AG08395 (cell line): ENCODE results near the gene SYT1.
"Not testable (repeated sequence)": the region's sequence is repeated elsewhere in the genome, so short reads cannot be mapped to it uniquely, and the experiment has no call there.

Experiments
- DNase-seq: peaks from one replicate; pipeline ENCODE4 v3.0.0; 2012; ENCODE audit warnings: mixed read lengths, low spot score

The SYT1 gene

DNA sequence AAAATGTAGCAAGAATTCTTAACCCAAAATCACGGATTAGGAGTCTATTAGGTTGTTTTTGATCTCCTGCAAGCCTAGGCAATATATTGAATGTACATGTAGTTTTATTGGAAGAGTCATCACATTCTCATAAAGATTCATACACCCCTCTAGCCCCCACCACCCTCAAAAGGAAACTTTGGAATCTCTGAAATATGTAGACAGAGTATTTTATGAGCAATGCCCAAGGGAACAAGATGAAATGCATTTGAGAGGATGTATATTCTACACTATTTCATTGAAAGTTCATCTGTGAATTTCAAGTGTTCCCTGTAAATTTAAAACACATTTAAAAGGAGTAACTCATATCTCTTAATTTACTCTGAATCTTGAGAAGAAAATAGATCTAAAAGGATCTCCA is 103.7 kb downstream of the SYT1 start:
- DNase-seq = no peak

DNA sequence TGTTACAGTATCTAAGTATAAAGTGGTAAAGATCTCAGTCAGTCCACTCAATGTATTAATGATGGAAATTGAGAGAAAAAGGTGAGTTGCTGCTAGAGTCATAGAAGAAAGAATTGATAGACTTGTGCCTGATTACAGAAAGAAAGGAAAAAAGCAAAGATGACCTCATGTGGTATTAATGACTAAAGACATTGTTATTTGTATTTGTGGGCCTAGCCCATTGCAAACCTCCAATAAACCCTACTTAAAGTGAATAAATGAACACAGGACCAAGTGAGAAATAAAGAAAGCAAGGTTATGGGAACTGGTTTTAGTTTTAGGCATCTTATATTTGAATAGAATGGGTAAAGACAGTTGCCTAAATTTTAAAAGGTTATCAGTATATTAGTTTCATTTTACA is 105.5 kb downstream of the SYT1 start:
- DNase-seq = no peak

DNA sequence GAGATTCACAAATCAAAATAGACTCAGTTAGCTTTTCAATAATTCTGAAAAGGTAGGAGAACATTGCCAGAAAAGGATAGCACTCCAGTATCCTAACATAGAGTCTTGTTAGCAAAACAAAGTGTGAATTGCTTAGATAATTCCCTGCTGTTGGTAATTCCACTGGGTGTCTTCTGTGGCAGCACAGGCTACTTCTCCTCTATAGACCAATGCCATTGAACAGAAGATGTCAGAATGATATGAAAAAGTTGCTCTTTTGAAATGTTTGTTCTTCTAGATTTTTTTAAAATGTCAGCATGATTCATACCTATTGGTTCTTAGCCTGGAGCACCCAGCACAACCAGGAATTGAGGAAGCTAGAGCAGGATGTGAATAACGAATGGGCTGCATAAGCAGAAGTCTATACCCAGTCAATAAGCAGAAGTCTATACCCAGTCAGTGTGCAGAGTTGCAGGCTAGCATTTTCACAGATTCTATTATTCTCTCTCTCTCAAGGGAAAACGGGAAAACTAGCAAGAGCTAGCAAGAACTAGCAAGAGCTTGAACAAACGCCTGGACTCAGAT is 112.8 kb downstream of the SYT1 start:
- DNase-seq = no peak

DNA sequence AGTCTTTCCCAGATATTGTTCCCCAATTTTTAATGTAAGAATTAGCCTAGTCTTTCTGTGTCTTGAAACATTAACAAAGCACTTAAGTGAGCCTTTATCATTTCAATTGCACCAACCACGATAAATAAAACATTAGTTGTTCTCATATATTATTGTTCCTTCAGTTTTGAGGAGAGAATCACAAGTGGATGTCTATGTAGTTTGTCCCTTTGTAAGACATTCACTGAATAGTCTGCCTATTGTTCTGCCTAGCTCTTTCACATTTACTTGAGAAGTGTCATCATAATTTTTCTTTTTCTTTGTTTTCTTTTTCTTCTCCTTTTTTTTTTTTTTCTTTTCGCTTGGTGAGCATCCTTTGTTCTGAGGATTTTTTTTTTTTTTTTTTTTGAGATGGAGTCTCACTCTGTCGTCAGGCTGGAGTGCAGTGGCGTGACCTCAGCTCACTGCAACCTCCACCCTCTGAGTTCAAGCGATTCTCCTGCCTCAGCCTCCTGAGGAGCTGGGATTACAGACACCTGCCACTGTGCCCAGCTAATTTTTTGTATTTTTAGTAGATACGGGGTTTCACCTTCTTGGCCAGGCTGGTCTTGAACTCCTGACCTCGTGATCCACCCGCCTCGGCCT is 129.7 kb downstream of the SYT1 start:
- DNase-seq = no peak

DNA sequence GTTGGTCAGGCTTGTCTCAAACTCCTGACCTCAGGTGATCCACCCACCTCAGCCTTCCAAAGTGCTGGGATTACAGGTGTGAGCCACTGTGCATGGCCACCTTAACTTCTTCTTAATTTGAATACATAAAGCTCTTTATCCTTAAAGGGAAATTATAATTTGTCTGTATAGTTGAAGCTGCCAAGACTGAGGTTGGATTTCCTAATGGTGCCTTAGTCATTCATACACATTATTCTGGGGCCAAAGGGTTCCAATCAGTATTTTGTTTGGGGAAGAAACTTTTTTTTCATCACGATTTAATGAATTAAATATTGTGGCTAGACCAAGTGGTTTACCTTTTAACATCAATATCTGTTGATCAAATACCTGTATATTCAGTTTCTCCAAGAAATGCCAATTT is 135.9 kb downstream of the SYT1 start:
- no peak for DNase-seq

DNA sequence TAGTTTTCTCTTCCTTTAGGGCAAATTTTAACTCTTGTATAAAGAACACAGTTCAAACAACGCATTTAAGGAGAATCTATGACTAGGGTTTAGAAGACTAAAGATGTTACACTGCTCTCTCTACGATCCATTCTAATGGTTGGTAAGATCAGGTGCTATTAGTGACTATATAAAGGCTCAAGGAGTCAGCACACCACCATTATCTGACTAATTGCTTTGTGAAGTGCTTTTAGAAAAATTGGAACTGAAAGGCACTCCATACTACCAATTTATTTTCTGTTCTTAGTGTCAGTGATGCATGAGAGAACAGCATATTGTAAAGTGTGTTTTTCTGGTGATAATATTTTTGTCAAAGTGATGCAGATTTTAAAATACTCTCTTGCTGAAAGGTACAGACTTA is 136.8 kb downstream of the SYT1 start:
- no peak for DNase-seq

DNA sequence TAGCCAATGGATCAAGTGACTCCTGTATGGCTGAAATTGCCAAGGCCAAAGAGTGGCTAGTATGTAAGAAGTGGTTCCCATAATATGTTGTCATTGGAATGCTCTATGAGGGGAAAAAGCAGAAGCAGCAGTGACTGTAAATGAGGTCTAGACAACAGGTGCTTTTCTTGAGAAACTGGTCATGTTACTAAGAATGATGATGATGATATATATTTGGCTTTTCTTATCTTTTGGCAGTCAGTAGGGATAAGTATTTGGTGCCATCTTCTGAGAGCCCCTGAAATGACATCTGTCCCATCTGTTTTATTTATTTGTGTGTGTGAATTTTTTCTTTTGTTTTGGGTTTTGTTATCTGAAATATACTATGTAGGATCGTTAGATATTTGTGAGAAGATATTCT is 141.7 kb downstream of the SYT1 start:
- DNase-seq = no peak

DNA sequence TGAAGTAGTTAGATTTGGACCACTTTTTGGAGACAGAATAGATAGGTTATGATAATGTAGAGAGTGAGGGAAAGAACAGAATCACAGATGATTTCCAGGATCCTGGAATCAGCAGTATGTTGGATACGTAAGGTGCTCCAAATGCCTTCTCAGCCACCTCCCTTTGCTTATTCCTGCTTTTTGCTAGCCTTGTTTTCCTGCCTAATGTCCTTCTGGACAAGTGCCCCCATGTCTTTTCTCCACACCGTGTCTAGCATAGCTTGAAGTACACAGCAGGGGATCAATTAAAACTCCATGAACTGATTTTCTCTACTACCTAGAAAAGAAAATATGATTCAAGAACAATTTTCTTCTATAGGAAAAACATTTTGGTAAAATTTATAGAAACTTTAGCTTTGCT is 144.0 kb downstream of the SYT1 start:
- DNase-seq = no peak

DNA sequence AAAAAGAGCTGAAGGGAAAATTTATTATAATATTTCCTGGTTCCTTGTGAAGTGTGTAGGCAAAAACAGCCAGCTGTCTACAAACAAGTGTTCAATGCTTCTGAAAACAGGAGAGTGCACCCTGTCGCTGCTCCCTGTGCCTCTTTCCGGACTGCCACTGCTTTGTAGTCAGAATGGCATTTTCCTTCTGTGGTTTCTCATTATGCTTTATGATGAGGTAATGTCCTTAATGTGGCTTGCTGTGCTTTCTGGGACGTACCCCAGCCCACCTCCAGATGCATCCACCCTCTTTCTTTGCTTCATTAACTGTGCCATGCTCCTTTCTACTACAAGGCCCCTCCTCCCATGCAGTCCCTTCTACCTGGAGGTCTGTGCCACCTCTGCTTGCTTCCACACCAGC is 148.1 kb downstream of the SYT1 start:
- DNase-seq = no peak

DNA sequence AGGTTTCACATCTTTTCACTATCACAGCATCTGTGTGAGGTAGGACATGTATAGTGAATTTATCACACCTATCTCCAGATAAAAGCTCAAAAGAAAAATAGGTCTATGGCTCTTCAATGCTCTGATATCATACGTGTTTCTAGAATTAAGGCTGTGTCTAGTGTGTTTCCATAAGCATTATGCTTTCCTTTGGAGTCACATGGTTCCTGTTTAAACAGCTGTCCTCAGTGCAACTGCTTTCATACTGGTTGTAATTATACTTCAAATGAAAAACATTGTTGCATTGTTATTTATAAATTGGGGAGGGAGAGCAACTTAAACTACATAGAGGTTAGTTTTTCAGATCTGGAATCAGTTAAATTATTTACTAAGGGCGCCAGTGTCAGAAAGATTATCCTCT is 151.6 kb downstream of the SYT1 start:
- DNase-seq = no peak

DNA sequence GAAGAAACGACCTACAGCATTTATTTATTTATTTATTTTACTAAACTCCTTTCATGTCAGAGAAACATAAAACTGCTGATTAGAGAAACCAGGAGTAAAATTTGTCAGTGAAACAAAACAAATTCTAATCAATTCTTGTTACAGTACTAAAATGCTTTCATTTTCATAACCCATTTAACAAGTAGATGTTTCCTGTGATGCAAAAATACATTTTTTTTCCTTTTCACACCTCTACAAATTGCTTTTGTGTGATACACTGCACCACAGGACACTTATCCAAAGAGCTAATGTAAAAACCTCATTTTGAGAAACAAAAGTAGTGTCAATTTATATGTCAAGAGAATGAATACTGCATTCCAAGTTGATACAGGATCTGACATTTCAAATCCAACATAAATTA is 155.1 kb downstream of the SYT1 start:
- DNase-seq = no peak

DNA sequence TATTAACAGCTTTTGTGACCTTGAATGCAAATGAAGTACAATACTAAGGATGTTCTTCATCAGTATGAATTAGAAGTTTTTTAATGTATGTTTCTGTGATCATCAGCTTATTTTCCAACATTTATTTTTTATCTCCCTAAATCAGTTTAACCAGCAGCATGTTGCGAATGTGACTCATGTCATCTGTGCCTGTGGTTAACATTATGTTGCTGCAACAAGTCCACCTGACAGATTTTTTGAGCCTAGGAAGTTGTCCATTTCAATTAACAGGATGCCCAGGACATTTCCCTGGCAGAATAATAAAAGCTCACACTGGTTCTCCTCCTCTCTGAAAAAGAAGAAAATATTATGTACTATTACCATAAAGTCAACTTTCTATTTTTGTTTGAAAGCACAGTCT is 155.5 kb downstream of the SYT1 start:
- no peak for DNase-seq

DNA sequence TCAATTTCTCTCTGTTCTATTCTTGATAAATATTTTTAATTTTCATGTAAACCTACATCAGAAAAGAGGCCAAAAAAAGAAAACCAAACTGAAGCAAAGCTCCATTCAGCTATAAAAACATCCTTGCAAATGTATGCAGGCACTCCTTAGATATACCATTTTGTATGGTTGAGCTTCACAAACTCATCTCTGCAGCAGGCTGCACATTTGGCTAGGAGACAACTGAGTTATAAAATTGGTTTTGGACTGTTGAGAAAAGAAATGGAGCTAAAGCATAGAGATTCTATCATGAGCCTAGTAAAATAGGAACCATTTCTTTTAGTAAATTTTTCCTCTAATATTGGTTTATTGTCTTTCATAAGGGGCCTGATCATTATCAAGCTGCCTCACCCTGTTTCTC is 156.4 kb downstream of the SYT1 start:
- no peak for DNase-seq

DNA sequence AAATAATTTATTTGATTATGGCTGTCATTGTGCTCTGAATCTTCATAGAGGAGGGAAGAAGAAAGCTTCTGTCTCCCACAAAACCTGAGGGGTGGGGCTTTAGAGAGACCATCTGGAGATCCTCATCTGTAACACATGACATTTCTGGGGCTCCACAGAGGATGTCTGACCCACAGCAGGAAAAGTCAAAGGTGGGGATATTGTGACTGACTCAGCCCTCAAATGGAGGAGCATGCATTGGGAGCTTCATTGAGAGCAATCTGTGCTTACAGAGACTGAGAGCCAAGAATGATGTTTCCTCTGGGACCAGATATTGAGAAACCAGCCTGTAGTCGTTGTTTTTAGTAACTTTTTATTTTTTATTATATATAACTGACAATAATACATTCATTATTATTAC is 158.7 kb downstream of the SYT1 start:
- DNase-seq = no peak

DNA sequence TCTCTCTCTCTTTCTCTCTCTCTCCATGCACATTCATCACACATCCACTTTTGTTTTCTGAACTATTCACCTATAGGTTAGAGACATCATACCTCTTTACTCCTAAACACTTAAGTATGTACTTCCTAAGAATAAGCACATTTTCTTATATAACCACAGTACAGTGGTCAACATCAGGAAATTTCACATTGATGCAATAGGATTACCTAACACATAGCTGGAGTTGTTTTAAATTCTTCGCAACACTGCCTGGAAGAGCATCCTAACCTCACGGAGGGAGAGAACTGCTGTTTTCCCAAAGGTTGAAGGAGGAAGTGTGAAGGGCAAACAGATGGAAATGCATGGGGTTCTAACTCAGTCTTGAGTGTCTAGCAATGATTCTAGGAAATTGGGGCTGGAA is 159.2 kb downstream of the SYT1 start:
- DNase-seq = no peak

DNA sequence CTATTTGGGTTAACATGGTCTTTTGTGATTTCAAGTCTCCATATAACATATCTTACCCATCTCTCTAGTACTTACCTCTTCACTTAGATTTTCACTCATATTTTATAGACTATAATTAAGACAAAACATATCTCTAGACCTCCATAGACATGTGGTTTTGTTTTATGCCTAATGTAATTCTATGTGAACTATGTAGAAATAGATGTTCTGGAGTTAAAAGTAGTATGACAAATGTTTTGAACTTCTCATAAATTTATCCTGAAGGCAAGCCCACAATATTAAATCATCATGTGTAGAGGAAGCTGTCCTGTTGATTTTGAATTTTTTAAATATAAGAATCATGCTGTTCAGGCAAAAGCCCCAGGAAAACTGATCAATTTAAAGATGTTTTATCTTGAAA is 169.2 kb downstream of the SYT1 start:
- no peak for DNase-seq

DNA sequence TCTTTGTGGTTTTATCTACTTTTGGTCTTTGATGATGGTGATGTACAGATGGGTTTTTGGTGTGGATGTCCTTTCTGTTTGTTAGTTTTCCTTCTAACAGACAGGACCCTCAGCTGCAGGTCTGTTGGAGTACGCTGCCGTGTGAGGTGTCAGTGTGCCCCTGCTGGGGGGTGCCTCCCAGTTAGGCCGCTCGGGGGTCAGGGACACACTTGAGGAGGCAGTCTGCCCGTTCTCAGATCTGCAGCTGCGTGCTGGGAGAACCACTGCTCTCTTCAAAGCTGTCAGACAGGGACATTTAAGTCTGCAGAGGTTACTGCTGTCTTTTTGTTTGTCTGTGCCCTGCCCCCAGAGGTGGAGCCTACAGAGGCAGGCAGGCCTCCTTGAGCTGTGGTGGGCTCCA is 180.2 kb downstream of the SYT1 start:
- DNase-seq = not testable (repeated sequence)

DNA sequence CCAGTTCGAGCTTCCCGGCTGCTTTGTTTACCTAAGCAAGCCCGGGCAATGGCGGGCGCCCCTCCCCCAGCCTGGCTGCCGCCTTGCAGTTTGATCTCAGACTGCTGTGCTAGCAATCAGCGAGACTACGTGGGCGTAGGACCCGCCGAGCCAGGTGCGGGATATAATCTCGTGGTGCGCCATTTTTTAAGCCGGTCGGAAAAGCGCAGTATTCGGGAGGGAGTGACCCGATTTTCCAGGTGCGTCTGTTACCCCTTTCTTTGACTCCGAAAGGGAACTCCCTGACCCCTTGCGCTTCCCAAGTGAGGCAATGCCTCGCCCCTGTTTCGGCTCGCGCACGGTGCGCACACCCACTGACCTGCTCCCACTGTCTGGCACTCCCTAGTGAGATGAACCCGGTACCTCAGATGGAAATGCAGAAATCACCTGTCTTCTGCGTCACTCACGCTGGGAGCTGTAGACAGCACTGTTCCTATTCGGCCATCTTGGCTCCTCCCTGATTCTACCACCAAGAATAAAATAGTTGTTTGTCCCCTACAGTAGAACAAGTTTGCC is 180.7 kb downstream of the SYT1 start:
- DNase-seq = not testable (repeated sequence)

DNA sequence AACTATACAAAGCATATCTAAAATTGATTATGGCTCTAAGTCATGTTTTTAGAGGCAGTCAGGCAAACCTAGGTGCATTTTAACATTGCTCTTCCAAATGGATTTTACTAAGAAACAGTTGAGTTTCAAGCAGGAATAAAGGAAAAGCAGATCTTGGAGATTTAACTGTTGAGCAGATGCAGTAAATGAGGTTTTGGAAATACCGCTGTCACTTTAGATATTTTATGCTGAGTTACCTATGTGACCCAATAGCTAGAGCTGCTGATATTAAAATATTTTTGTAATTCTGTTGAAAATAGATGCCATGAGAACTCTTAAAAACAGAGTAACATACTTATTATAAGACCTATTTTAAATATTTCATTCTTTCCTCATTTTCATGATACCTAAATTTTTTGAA is 181.4 kb downstream of the SYT1 start:
- no peak for DNase-seq

DNA sequence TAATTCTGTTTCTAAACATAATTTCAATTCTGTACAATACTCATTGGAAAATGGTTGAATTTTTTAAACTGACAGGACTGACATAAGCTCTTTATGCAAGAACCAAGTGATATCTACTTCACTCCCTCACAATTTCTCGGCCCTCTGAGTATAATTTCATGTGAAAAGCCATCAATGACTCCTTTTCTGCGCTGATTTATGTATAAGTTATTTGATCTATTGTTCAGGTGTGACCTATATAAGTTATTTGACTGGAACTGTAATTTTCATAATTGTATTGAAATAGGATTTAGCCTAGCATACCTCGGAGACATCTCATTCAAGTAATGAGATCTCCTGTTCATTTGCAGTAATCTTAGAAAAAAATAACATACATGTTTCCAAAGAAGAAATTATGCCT is 184.4 kb downstream of the SYT1 start:
- no peak for DNase-seq

DNA sequence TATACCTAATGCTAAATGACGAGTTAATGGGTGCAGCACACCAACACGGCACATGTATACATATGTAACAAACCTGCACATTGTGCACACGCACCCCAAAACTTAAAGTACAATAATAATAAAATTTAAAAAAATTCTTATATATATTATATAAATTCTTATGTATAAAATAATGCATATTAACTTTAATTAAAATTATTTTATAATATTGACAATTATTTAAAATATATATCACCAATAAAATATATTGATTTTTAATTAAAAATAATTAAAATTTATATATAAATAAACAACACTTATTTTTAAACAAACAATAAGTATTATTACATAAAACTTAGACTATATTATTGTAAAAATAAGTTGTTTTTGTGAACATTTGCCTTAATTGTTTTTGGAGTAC is 188.8 kb downstream of the SYT1 start:
- DNase-seq = no peak

DNA sequence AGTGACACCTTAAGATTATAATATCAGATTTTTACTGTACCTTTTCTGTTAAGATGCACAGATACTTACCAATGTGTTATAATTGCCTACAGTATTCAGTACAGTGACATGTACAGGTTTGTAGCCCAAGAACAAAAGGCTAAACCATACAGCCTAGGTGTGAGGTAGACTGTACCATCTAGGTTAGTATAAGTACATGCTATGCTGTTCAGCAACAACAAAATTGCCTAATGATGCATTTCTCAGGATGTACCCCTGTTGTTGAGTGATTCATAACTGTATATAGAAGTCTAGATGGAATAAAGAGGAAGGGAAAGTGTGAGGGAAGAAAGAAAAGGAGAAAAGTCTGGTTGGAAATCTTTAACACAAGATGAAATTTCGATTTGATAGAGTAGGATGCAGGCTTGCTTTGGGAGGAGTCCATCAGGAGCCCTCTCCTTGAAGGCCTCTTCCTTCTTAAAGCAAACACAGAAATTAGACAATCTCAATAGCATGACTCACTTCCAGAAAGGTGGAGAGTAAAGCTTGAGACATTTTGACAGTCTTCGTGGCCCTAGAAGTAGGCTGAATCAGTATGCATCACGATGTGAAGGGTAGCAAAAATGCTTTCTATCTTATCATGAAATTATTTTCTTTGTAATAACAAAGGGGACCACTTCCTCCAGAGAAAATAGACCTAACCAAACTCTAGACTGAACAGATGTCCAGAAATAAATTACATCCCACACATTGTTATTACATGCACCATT is 191.5 kb downstream of the SYT1 start:
- peak; percentile 3 for DNase-seq

DNA sequence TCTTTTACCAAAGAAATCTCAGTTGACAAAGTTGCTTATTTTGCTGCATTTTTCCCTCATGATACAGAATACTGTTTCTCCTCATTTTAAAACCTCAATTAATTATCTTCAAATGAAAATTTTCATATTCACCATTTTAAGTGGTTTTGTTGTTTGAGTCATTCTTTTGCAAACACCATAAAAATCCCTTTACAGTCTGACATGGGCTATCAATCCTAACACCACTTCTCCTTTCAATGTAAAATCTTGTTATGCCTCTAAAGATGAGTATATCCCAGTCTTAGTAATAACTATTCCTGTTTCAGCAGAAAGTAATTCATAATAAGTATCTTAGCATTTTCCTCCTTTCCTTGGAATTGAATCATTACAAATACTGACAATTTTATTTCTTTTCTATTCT is 192.2 kb downstream of the SYT1 start:
- DNase-seq = no peak

DNA sequence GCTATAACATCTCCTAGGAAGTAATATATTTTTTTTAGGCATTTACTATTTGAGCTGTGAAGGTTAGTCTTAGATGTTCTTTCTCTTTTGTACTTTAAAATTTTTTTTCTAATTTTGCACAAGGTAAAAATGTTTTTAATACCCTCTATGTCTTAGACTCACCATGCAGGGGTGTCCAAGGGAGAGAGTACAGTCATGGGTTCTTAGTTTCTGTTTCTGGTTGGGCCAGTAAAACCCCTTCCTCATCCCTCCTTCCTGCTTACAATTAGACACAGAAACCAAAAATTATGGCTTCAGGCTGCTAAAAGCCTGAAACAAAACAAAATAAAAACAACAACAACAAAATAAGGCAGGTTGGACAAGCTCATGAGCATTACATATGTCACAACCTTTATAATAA is 193.0 kb downstream of the SYT1 start:
- DNase-seq = no peak
